Measurements from ENCODE around the gene PIP5K1C.
"Not testable (repeated sequence)": the region's sequence is repeated elsewhere in the genome, so short reads cannot be mapped to it uniquely, and the experiment has no call there.

PIP5K1C gene

GRCh38 chr19:3590991-3591659, 109.1 kb downstream of the PIP5K1C start:
- DNase-seq (ENCODE audit: low spot score), result no peak

- no peak for DNase-seq (ENCODE audit: low spot score)
Observed at GRCh38 chr19:3589949-3590348, 110.3 kb downstream of the PIP5K1C start.

GRCh38 chr19:3589439-3589838, 110.8 kb downstream of the PIP5K1C start:
- DNase-seq (ENCODE audit: low spot score), result no peak

- DNase-seq (ENCODE audit: low spot score), result no peak
Observed at GRCh38 chr19:3586707-3587346, 113.4 kb downstream of the PIP5K1C start.

GRCh38 chr19:3586127-3586626, 114.1 kb downstream of the PIP5K1C start:
- DNase-seq (ENCODE audit: low spot score), result no peak

GRCh38 chr19:3585301-3586126, 114.8 kb downstream of the PIP5K1C start, which contains the start of gene GIPC3:
GIPC3 (plus strand) TSS chr19:3585478; CDS start chr19:3585598, 120 bp downstream.
- no peak for DNase-seq (ENCODE audit: low spot score)

GRCh38 chr19:3584036-3584802, 116.0 kb downstream of the PIP5K1C start:
- DNase-seq (ENCODE audit: low spot score), result not testable (repeated sequence)

- not testable (repeated sequence) for DNase-seq (ENCODE audit: low spot score)
Observed at GRCh38 chr19:3581792-3582191, 118.5 kb downstream of the PIP5K1C start.
